Neural cell (in vitro differentiated cells): ENCODE results near the gene CRTAP. TPM values are rescaled to one million over a fixed set of nuclear protein-coding genes. Genes with fewer than 3 reads are reported as not detected.

Experiments used
- H2AFZ ChIP-seq: fragments of 200-600, 300-800 bp; sonication (generic), shearing (Covaris generic); 2 replicates; pipeline ENCODE4 v1.6.0; 2014; ENCODE audit warnings: low read depth, mild to moderate bottlenecking, antibody characterized with exemption, low read length, moderate library complexity
- H3F3A ChIP-seq: fragments of 200-600 bp; shearing (Covaris generic); 2 replicates; pipeline ENCODE4 v1.6.1; 2016; ENCODE audit warnings: mild to moderate bottlenecking, moderate library complexity, mixed read lengths, antibody characterized with exemption, low read length; ENCODE audit not compliant: insufficient read depth, poor library complexity, severe bottlenecking
- H3K27ac ChIP-seq: fragments of 200-600, 300-800 bp; sonication (generic), shearing (Covaris generic); 2 replicates; pipeline ENCODE4 v1.5.1; 2014; ENCODE audit warnings: mild to moderate bottlenecking, low read length, moderate library complexity
- H3K27me3 ChIP-seq: fragments of 300-800, 200-600 bp; sonication (generic), shearing (Covaris generic); 2 replicates; pipeline ENCODE4 v1.6.0; 2014; ENCODE audit warnings: mild to moderate bottlenecking, low read depth, low read length, moderate library complexity; ENCODE audit not compliant: insufficient read depth
- H3K36me3 ChIP-seq: fragments of 300-800, 200-600 bp; sonication (generic), shearing (Covaris generic); 2 replicates; pipeline ENCODE4 v1.5.1; 2014; ENCODE audit warnings: mild to moderate bottlenecking, antibody characterized with exemption, low read length, moderate library complexity; ENCODE audit not compliant: insufficient read depth
- H3K4me2 ChIP-seq: fragments of 300-800, 200-600 bp; sonication (generic), shearing (Covaris generic); 2 replicates; pipeline ENCODE4 v1.6.0; 2014; ENCODE audit warnings: mild to moderate bottlenecking, low read length
- H3K4me3 ChIP-seq: fragments of 300-800, 200-600 bp; sonication (generic), shearing (Covaris generic); 2 replicates; pipeline ENCODE4 v1.5.1; 2014; ENCODE audit warnings: mild to moderate bottlenecking, low read length, moderate library complexity
- H3K79me2 ChIP-seq: fragments of 200-600 bp; shearing (Covaris generic); replicated peaks from 2 replicates; pipeline ENCODE4 v1.6.0; 2014; ENCODE audit warnings: mild to moderate bottlenecking, low read length, moderate library complexity; ENCODE audit not compliant: insufficient read depth
- H3K9ac ChIP-seq: fragments of 300-800, 200-600 bp; sonication (generic), shearing (Covaris generic); 2 replicates; pipeline ENCODE4 v1.6.1; 2016; ENCODE audit warnings: mild to moderate bottlenecking, low read length, mixed read lengths
- H3K9me2 ChIP-seq: fragments of 200-600 bp; shearing (Covaris generic); 2 replicates; pipeline ENCODE4 v1.6.1; 2016; ENCODE audit warnings: mild to moderate bottlenecking, low read length, mixed read lengths; ENCODE audit not compliant: insufficient read depth
- H3K9me3 ChIP-seq: fragments of 200-600, 300-800 bp; sonication (generic), shearing (Covaris generic); 2 replicates; pipeline ENCODE4 v1.6.1; 2016; ENCODE audit warnings: mild to moderate bottlenecking, mixed run types, low read length, moderate library complexity, mixed read lengths
- H4K20me1 ChIP-seq: fragments of 200-600 bp; shearing (Covaris generic); 2 replicates; pipeline ENCODE4 v1.6.1; 2016; ENCODE audit warnings: mild to moderate bottlenecking, mixed run types; ENCODE audit not compliant: insufficient read depth
- EP300 ChIP-seq: fragments of 450-650 bp; conservative IDR thresholded peaks from 2 replicates; pipeline ENCODE4 v1.6.1; 2014; ENCODE audit warnings: antibody characterized with exemption, mild to moderate bottlenecking, moderate library complexity; ENCODE audit not compliant: poor library complexity, severe bottlenecking
- EZH2 ChIP-seq: fragments of 200-600, 300-800 bp; shearing (Covaris generic), sonication (generic); IDR thresholded peaks from 2 replicates; pipeline ENCODE4 v1.6.1; 2014; ENCODE audit warnings: antibody characterized with exemption, low read length, borderline replicate concordance, mild to moderate bottlenecking; ENCODE audit not compliant: insufficient read depth, poor library complexity, severe bottlenecking
- MXI1 ChIP-seq: fragments of 450-650 bp; conservative IDR thresholded peaks from 2 replicates; pipeline ENCODE4 v1.6.1; 2014; ENCODE audit warnings: antibody characterized with exemption, mild to moderate bottlenecking; ENCODE audit not compliant: poor library complexity, severe bottlenecking
- POLR2AphosphoS5 ChIP-seq: IDR thresholded peaks from 2 replicates; pipeline ENCODE4 v1.6.1; 2012
- RAD21 ChIP-seq: fragments of 450-650 bp; conservative IDR thresholded peaks from 2 replicates; pipeline ENCODE4 v1.6.1; 2014; ENCODE audit warnings: antibody characterized with exemption, mild to moderate bottlenecking, moderate library complexity
- SMC3 ChIP-seq: fragments of 450-650 bp; conservative IDR thresholded peaks from 2 replicates; pipeline ENCODE4 v1.6.1; 2014; ENCODE audit warnings: antibody characterized with exemption, mild to moderate bottlenecking, moderate library complexity; ENCODE audit not compliant: poor library complexity
- TAF1 ChIP-seq: IDR thresholded peaks from 2 replicates; pipeline ENCODE4 v1.6.1; 2012; ENCODE audit warnings: low read depth
- polyA plus RNA-seq: library from polyadenylated mRNA; depleted of rRNA; stranded (reverse); fragments of >200 nt; gene quantifications from 2 replicates; pipeline ENCODE4 v1.2.3, GENCODE V29; 2014
- TF ChIP-seq, protein P1 (sequence below): IDR thresholded peaks from 2 replicates; pipeline ENCODE4 v1.6.1; 2012; ENCODE audit warnings: borderline replicate concordance
- TF ChIP-seq, protein P2 (sequence below): fragments of 450-650 bp; IDR thresholded peaks from 2 replicates; pipeline ENCODE4 v1.5.1; 2014; ENCODE audit warnings: antibody characterized with exemption, mild to moderate bottlenecking, moderate library complexity; ENCODE audit not compliant: poor library complexity, severe bottlenecking

CRTAP gene
- polyA plus RNA-seq, 1 donor from 2014 or later, result 7.1 TPM

DNA sequence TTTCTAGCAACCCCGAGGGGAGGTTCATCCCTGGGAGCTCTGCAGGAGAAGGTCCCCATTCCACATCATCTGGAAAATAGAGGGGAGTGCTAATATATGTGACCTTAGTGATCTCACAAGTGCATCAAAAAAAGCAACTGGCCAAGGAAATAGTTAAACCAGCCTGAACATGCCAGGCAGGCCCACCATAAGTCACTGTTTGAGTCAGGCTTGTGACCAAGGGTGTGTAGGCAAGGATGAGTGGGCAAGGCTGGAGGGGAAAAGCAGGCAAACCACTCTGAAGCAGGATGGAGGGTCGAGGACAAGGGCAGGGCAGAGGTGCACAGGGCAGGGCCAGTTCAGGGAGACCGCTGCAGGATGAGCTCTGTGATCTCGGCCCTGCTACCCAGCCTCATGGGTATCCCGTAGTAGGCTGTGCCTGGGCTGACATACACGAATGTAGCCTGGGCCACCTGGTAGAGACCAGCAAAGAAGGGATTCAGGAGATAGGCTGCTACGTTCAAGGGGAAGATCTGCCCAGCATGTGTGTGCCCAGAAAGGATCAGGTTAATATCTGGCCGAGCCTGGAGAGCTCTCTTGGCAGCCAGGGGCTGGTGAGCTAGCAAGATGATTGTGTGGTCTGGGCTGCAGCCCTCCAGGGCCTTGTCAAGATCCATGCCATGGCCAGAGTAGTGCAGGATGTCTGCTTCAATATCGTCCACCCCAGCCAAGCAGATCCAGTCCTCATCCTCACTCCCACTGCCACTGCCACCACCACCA, 21.1 kb upstream of the CRTAP start:
- H3K9me2 ChIP-seq, result no peaks in the 10 kb centered on the region
- no peaks in the 10 kb centered on the region for H3F3A ChIP-seq
- no peak overlapping the region for H3K9ac ChIP-seq
- no peaks in the 10 kb centered on the region for H3K79me2 ChIP-seq
- no peaks in the 10 kb centered on the region for H3K9me3 ChIP-seq
- no peaks in the 10 kb centered on the region for H4K20me1 ChIP-seq
- TF ChIP-seq POLR2AphosphoS5, result no peak
- TF ChIP-seq TAF1, result no peak
- TF ChIP-seq SMC3, result no peak
- no peak overlapping the region for H3K27ac ChIP-seq
- no peaks in the 10 kb centered on the region for H3K36me3 ChIP-seq
- no peak overlapping the region for H3K4me2 ChIP-seq
- H3K4me3 ChIP-seq, result no peak overlapping the region
- no peak overlapping the region for H2AFZ ChIP-seq
- no peaks in the 10 kb centered on the region for H3K27me3 ChIP-seq

DNA sequence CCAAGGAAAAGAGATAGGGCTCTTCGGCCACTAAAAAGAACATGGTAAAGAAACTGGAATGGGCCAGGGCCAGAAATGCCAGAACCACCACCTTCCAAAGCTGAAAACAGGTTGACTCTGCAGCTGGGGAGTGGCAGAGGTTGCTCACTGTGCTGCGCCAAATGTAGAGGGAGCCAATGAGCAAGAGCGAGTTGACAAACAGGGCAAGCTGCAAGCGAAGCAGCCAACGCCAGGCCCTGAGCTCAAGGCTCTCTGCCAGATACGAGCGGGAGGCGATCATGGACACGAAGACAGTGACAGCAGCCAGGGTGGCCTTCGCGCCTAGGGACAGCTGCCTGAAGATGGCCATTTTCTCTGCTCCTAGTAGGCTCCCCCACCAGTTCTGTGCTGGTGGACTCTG, 20.0 kb upstream of the CRTAP start:
- Histone ChIP-seq H3K27me3 (no peaks in the 10 kb centered on the region), H3K27ac (no peak overlapping the region), H3K9me3 (no peaks in the 10 kb centered on the region), H3F3A (no peaks in the 10 kb centered on the region), H3K4me2 (no peak overlapping the region), H4K20me1 (no peaks in the 10 kb centered on the region), H3K9me2 (no peaks in the 10 kb centered on the region), H2AFZ (no peak overlapping the region), H3K4me3 (no peak overlapping the region), H3K9ac (no peak overlapping the region), H3K36me3 (no peaks in the 10 kb centered on the region), H3K79me2 (no peaks in the 10 kb centered on the region)
- TF ChIP-seq, protein P1, sequence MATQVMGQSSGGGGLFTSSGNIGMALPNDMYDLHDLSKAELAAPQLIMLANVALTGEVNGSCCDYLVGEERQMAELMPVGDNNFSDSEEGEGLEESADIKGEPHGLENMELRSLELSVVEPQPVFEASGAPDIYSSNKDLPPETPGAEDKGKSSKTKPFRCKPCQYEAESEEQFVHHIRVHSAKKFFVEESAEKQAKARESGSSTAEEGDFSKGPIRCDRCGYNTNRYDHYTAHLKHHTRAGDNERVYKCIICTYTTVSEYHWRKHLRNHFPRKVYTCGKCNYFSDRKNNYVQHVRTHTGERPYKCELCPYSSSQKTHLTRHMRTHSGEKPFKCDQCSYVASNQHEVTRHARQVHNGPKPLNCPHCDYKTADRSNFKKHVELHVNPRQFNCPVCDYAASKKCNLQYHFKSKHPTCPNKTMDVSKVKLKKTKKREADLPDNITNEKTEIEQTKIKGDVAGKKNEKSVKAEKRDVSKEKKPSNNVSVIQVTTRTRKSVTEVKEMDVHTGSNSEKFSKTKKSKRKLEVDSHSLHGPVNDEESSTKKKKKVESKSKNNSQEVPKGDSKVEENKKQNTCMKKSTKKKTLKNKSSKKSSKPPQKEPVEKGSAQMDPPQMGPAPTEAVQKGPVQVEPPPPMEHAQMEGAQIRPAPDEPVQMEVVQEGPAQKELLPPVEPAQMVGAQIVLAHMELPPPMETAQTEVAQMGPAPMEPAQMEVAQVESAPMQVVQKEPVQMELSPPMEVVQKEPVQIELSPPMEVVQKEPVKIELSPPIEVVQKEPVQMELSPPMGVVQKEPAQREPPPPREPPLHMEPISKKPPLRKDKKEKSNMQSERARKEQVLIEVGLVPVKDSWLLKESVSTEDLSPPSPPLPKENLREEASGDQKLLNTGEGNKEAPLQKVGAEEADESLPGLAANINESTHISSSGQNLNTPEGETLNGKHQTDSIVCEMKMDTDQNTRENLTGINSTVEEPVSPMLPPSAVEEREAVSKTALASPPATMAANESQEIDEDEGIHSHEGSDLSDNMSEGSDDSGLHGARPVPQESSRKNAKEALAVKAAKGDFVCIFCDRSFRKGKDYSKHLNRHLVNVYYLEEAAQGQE, result no peak
- TF ChIP-seq POLR2AphosphoS5 (no peak), EZH2 (no peak), TAF1 (no peak), EP300 (no peak), RAD21 (no peak), SMC3 (no peak), MXI1 (no peak)
- TF ChIP-seq, protein P2, sequence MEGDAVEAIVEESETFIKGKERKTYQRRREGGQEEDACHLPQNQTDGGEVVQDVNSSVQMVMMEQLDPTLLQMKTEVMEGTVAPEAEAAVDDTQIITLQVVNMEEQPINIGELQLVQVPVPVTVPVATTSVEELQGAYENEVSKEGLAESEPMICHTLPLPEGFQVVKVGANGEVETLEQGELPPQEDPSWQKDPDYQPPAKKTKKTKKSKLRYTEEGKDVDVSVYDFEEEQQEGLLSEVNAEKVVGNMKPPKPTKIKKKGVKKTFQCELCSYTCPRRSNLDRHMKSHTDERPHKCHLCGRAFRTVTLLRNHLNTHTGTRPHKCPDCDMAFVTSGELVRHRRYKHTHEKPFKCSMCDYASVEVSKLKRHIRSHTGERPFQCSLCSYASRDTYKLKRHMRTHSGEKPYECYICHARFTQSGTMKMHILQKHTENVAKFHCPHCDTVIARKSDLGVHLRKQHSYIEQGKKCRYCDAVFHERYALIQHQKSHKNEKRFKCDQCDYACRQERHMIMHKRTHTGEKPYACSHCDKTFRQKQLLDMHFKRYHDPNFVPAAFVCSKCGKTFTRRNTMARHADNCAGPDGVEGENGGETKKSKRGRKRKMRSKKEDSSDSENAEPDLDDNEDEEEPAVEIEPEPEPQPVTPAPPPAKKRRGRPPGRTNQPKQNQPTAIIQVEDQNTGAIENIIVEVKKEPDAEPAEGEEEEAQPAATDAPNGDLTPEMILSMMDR, result no peak
